Measurements from ENCODE around the gene IKZF1. TPM values are rescaled to one million over a fixed set of nuclear protein-coding genes. Genes with fewer than 3 reads are reported as not detected.

Gene IKZF1
- total and polyA plus RNA-seq, 2 of the 4 experiments (the other 2 are of a cell fraction) = not detected

DNA sequence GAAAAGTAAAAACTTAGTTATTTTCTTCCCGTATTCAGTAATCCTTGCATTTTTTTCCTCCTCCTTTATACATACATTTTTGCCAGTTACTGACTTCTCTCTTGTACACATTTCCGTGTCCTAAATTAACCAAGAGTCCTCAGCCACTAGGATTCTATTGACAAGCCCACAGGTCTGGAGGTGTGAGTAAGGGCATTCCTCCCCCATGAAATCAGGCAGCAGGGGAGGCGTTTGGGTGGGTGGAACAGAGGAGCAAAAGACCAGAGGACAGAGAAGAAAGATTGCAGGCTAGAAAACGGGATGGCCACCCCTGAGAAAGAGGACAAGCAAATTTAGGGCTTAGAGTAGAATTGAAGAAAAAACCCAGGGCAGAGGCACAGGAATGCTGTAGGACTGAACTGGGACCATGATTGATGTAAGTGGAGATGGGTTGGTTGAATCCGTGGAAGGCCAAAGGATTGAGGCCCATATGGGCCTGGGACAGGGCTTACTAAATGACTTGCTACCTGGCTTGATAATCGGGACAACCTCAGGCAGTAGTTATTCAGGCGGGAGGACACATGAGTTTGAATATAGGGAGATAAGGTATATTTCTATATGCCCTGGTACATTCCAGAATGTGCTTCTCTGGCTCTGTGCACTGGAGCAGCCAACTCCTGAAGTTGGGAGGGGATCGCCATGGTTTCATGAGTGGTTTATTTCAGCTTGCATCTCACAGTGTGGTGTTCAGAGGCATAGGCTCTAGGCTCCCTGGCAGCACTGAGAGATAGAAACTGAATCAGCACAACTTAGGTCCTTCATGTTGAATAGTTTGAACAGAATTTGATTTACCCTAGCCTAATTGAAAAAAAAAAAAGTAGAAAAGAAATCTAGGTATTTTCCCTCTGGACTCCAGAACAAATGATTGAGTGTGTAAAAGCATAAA lies 28.0 kb downstream of the IKZF1 start:
- no peak overlapping the region for H2AK9ac ChIP-seq (replicated peaks; ENCODE audit: low read depth, low read length, poor library complexity)
- no peak overlapping the region for H3K4ac ChIP-seq (ENCODE audit: low read depth, low read length)
- H3K9ac ChIP-seq (ENCODE audit: low read depth, low read length) = no peak overlapping the region
- H3K4me1 ChIP-seq (ENCODE audit: control insufficient read depth, insufficient read depth, low read length) = no peaks in the 10 kb centered on the region
- H3K27ac ChIP-seq (ENCODE audit: insufficient read depth, low read length) = no peak overlapping the region
- H3K4me3 ChIP-seq (ENCODE audit: insufficient read depth, low read depth, low read length) = no peak overlapping the region
- CTCF ChIA-PET = no interaction called here
- ATAC-seq (ENCODE audit: low read depth) (no peak), DNase-seq (no peak)
- H3K27me3 ChIP-seq (ENCODE audit: control insufficient read depth, insufficient read depth, low read length) = no peaks in the 10 kb centered on the region
- H3K9me3 ChIP-seq (ENCODE audit: control insufficient read depth, insufficient read depth, low read length) = no peaks in the 10 kb centered on the region
- POLR2A ChIA-PET (ENCODE audit: unreplicated experiment) = no interaction called here
- H3K4me2 ChIP-seq (ENCODE audit: low read depth, low read length) = no peak overlapping the region
- H3K14ac ChIP-seq (replicated peaks; ENCODE audit: low read depth, low read length) = no peak overlapping the region
- H3K9me1 ChIP-seq (ENCODE audit: insufficient read depth, low read length) = 0 out of 2 replicates have a peak, but pooled peaks cover 5% of the 10 kb centered on the region
- H2AFZ ChIP-seq (replicated peaks; ENCODE audit: low read length, poor library complexity) = no peak overlapping the region
- no peak overlapping the region for H3K56ac ChIP-seq (ENCODE audit: extremely low read depth, insufficient read depth, low read length)
- no peak overlapping the region for H2BK120ac ChIP-seq (ENCODE audit: low read depth, low read length)
- H2BK15ac ChIP-seq (ENCODE audit: low read depth, low read length) = no peak overlapping the region
- H2BK5ac ChIP-seq (ENCODE audit: low read depth, low read length, poor library complexity, severe bottlenecking) = no peak overlapping the region
- no TSS peak for BruUV-seq (replicated peaks)
- no peak overlapping the region for H4K8ac ChIP-seq (ENCODE audit: low read depth in 2 of 2, low read length in 2 of 2)
- WGBS, 2 experiments (ENCODE audit: extremely low coverage in 2 of 2, insufficient read length in 1 of 2) = 30% methylated on average over 4 of the region's 8 CpGs; no CpG with 5 or more reads in 1 of the 2 experiments
- no peaks in the 10 kb centered on the region for H4K20me1 ChIP-seq (ENCODE audit: insufficient read depth, low read length)
- H3K36me3 ChIP-seq (ENCODE audit: control insufficient read depth, insufficient read depth, low read length) = no peaks in the 10 kb centered on the region
- no peaks in the 10 kb centered on the region for H3K79me1 ChIP-seq (ENCODE audit: low read depth in 1 of 2, low read length in 2 of 2)
- H3K18ac ChIP-seq (ENCODE audit: low read depth, low read length) = no peak overlapping the region
- H4K91ac ChIP-seq (ENCODE audit: insufficient read depth, low read depth, low read length) = no peak overlapping the region
- in situ Hi-C loops (cut with MboI; ENCODE audit: low sequenced_read_pairs) (no loop called here), dilution Hi-C loops (cut with HindIII; ENCODE audit: low sequenced_read_pairs, unreplicated experiment) (no loop called here), intact Hi-C loops (cut with micrococcal nuclease) (no loop called here)
- no peak overlapping the region for H2AK5ac ChIP-seq (ENCODE audit: low read depth, low read length)
- H4K5ac ChIP-seq (ENCODE audit: low read depth, low read length) = no peak overlapping the region
- no peak overlapping the region for H2BK20ac ChIP-seq (ENCODE audit: low read depth, low read length)
- TF ChIP-seq CHD1 (IDR thresholded peaks at IDR 0.05; ENCODE audit: low read depth, low read length) = no peak
- no peak for TF ChIP-seq RAD21 (IDR thresholded peaks at IDR 0.05; ENCODE audit: low read length)
- TF ChIP-seq, protein P1, sequence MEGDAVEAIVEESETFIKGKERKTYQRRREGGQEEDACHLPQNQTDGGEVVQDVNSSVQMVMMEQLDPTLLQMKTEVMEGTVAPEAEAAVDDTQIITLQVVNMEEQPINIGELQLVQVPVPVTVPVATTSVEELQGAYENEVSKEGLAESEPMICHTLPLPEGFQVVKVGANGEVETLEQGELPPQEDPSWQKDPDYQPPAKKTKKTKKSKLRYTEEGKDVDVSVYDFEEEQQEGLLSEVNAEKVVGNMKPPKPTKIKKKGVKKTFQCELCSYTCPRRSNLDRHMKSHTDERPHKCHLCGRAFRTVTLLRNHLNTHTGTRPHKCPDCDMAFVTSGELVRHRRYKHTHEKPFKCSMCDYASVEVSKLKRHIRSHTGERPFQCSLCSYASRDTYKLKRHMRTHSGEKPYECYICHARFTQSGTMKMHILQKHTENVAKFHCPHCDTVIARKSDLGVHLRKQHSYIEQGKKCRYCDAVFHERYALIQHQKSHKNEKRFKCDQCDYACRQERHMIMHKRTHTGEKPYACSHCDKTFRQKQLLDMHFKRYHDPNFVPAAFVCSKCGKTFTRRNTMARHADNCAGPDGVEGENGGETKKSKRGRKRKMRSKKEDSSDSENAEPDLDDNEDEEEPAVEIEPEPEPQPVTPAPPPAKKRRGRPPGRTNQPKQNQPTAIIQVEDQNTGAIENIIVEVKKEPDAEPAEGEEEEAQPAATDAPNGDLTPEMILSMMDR (conservative IDR thresholded peaks at IDR 0.05; ENCODE audit: low read depth, low read length) = no peak
- no peak for TF ChIP-seq MAZ (IDR thresholded peaks at IDR 0.05; ENCODE audit: borderline replicate concordance, low read depth, low read length)
- TF ChIP-seq BHLHE40 (IDR thresholded peaks at IDR 0.05; ENCODE audit: low read depth, low read length) = no peak
- TF ChIP-seq MXI1 (IDR thresholded peaks at IDR 0.05; ENCODE audit: borderline replicate concordance, low read depth, low read length) = no peak
- TF ChIP-seq FOS (IDR thresholded peaks at IDR 0.05; ENCODE audit: low read depth, low read length) = no peak
- TF ChIP-seq RCOR1 (IDR thresholded peaks at IDR 0.05; ENCODE audit: insufficient replicate concordance, low read length) = no peak
- TF ChIP-seq MAFK (IDR thresholded peaks at IDR 0.05; ENCODE audit: low read depth, low read length) = no peak
- TF ChIP-seq RFX5 (IDR thresholded peaks at IDR 0.05; ENCODE audit: low read depth, low read length) = no peak
- TF ChIP-seq NFE2L2 (IDR thresholded peaks at IDR 0.05; ENCODE audit: low read depth, low read length) = no peak
- TF ChIP-seq, protein P2, sequence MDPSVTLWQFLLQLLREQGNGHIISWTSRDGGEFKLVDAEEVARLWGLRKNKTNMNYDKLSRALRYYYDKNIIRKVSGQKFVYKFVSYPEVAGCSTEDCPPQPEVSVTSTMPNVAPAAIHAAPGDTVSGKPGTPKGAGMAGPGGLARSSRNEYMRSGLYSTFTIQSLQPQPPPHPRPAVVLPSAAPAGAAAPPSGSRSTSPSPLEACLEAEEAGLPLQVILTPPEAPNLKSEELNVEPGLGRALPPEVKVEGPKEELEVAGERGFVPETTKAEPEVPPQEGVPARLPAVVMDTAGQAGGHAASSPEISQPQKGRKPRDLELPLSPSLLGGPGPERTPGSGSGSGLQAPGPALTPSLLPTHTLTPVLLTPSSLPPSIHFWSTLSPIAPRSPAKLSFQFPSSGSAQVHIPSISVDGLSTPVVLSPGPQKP (IDR thresholded peaks at IDR 0.05; ENCODE audit: borderline replicate concordance, low read depth, low read length) = no peak
- TF ChIP-seq CEBPB (IDR thresholded peaks at IDR 0.05; ENCODE audit: low read depth, low read length) = no peak
- no peak for TF ChIP-seq POLR2A (IDR thresholded peaks at IDR 0.05; ENCODE audit: low read depth, low read length)
- no peak overlapping the region for H3K23ac ChIP-seq (ENCODE audit: low read depth, low read length)
